ENCODE results near the gene GRK3. TPM values are rescaled to one million over a fixed set of nuclear protein-coding genes. Genes with fewer than 3 reads are reported as not detected.

GRK3 gene
- total and polyA plus RNA-seq, 5 donors = 5.4 to 18.7 (median 11.8) TPM

- Histone ChIP-seq H3K27ac (ENCODE audit: low read length) (peak overlapping the region; percentile 72), H3K4me1 (ENCODE audit: control insufficient read depth, insufficient read depth, low read length) (peaks cover 10% of the 10 kb centered on the region), H3K27me3 (ENCODE audit: control insufficient read depth, insufficient read depth) (no peaks in the 10 kb centered on the region), H3K4me3 (ENCODE audit: low read length) (no peak overlapping the region), H3K9me3 (ENCODE audit: control insufficient read depth, low read length) (no peaks in the 10 kb centered on the region)
- ATAC-seq (peak; percentile 65 to 83), DNase-seq (peak in 2 of 3 donors; percentile 58 to 72)
- WGBS = 43% methylated on average over 8 of the region's 8 CpGs
- intact Hi-C loops (cut with DNase I) = no loop called here
Observed at GRCh38 chr22:25747245-25747944, 182.9 kb downstream of the GRK3 start.

- peak overlapping the region; percentile 72 for H3K27ac ChIP-seq (ENCODE audit: low read length)
- H3K9me3 ChIP-seq (ENCODE audit: control insufficient read depth, low read length) = no peaks in the 10 kb centered on the region
- no peak for DNase-seq
- no peak overlapping the region for H3K4me3 ChIP-seq (ENCODE audit: low read length)
- intact Hi-C loops (cut with DNase I) = no loop called here
- 76% methylated on average over 5 of the region's 5 CpGs for WGBS
- no peaks in the 10 kb centered on the region for H3K27me3 ChIP-seq (ENCODE audit: control insufficient read depth, insufficient read depth)
- peaks cover 10% of the 10 kb centered on the region for H3K4me1 ChIP-seq (ENCODE audit: control insufficient read depth, insufficient read depth, low read length)
- no peak for ATAC-seq
Observed at GRCh38 chr22:25748140-25748539, 183.7 kb downstream of the GRK3 start.

- Histone ChIP-seq H3K9me3 (ENCODE audit: control insufficient read depth, low read length) (no peaks in the 10 kb centered on the region), H3K27ac (ENCODE audit: low read length) (peak overlapping the region; percentile 72), H3K27me3 (ENCODE audit: control insufficient read depth, insufficient read depth) (no peaks in the 10 kb centered on the region), H3K4me1 (ENCODE audit: control insufficient read depth, insufficient read depth, low read length) (peaks cover 10% of the 10 kb centered on the region), H3K4me3 (ENCODE audit: low read length) (no peak overlapping the region)
- intact Hi-C loops (cut with DNase I) = no loop called here
- ATAC-seq (no peak), DNase-seq (no peak)
- WGBS = 39% methylated on average over 2 of the region's 2 CpGs
Observed at GRCh38 chr22:25748704-25749103, 184.2 kb downstream of the GRK3 start.

- Histone ChIP-seq H3K9me3 (ENCODE audit: control insufficient read depth, low read length) (no peaks in the 10 kb centered on the region), H3K4me3 (ENCODE audit: low read length) (no peak overlapping the region), H3K4me1 (ENCODE audit: control insufficient read depth, insufficient read depth, low read length) (peaks cover 10% of the 10 kb centered on the region), H3K27me3 (ENCODE audit: control insufficient read depth, insufficient read depth) (no peaks in the 10 kb centered on the region), H3K27ac (ENCODE audit: low read length) (peak overlapping the region; percentile 72)
- ATAC-seq = no peak
- no peak for DNase-seq
- WGBS = 67% methylated on average over 10 of the region's 10 CpGs
- intact Hi-C loops (cut with DNase I) = no loop called here
Observed at GRCh38 chr22:25749420-25750169, 185.1 kb downstream of the GRK3 start.

- no peak for ATAC-seq
- no peak for DNase-seq
- intact Hi-C loops (cut with DNase I) = no loop called here
- H3K27ac ChIP-seq (ENCODE audit: low read length) = peak overlapping the region; percentile 59
- H3K27me3 ChIP-seq (ENCODE audit: control insufficient read depth, insufficient read depth) = no peaks in the 10 kb centered on the region
- H3K4me1 ChIP-seq (ENCODE audit: control insufficient read depth, insufficient read depth, low read length) = peaks cover 10% of the 10 kb centered on the region
- H3K9me3 ChIP-seq (ENCODE audit: control insufficient read depth, low read length) = no peaks in the 10 kb centered on the region
- H3K4me3 ChIP-seq (ENCODE audit: low read length) = no peak overlapping the region
- 43% methylated on average over 6 of the region's 6 CpGs for WGBS
Observed at GRCh38 chr22:25750569-25751173, 186.2 kb downstream of the GRK3 start.

GRCh38 chr22:25751174-25751581 is 186.7 kb downstream of the GRK3 start:
- Histone ChIP-seq H3K27me3 (ENCODE audit: control insufficient read depth, insufficient read depth) (no peaks in the 10 kb centered on the region), H3K27ac (ENCODE audit: low read length) (peak overlapping the region; percentile 9)

GRCh38 chr22:25752615-25753214 is 188.2 kb downstream of the GRK3 start:
- Histone ChIP-seq H3K4me3 (ENCODE audit: low read length) (no peak overlapping the region), H3K27me3 (ENCODE audit: control insufficient read depth, insufficient read depth) (no peaks in the 10 kb centered on the region), H3K9me3 (ENCODE audit: control insufficient read depth, low read length) (no peaks in the 10 kb centered on the region), H3K27ac (ENCODE audit: low read length) (no peak overlapping the region), H3K4me1 (ENCODE audit: control insufficient read depth, insufficient read depth, low read length) (peaks cover 10% of the 10 kb centered on the region)
- WGBS = 87% methylated on average over 48 of the region's 48 CpGs
- ATAC-seq = no peak
- DNase-seq = no peak
- intact Hi-C loops (cut with DNase I) = no loop called here

More at GRCh38 chr22:25751174-25751581, 186.7 kb downstream of the GRK3 start:
- H3K9me3 ChIP-seq (ENCODE audit: control insufficient read depth, low read length) = no peaks in the 10 kb centered on the region
- no peak for ATAC-seq
- 51% methylated on average over 4 of the region's 4 CpGs for WGBS
- no peak overlapping the region for H3K4me3 ChIP-seq (ENCODE audit: low read length)
- H3K4me1 ChIP-seq (ENCODE audit: control insufficient read depth, insufficient read depth, low read length) = peaks cover 10% of the 10 kb centered on the region
- DNase-seq = no peak
- intact Hi-C loops (cut with DNase I) = no loop called here

- no peak for DNase-seq
- Histone ChIP-seq H3K27ac (ENCODE audit: low read length) (peak overlapping the region; percentile 92), H3K4me3 (ENCODE audit: low read length) (peak overlapping the region; percentile 30), H3K9me3 (ENCODE audit: control insufficient read depth, low read length) (no peaks in the 10 kb centered on the region), H3K27me3 (ENCODE audit: control insufficient read depth, insufficient read depth) (no peaks in the 10 kb centered on the region), H3K4me1 (ENCODE audit: control insufficient read depth, insufficient read depth, low read length) (peaks cover 6% of the 10 kb centered on the region)
- peak in 1 of 2 donors; percentile 1 for ATAC-seq
- WGBS = 79% methylated on average over 14 of the region's 14 CpGs
- intact Hi-C loops (cut with DNase I) = no loop called here
Observed at GRCh38 chr22:25753252-25753651, 188.8 kb downstream of the GRK3 start.

GRCh38 chr22:25754527-25755202 is 190.2 kb downstream of the GRK3 start:
- WGBS = 39% methylated on average over 24 of the region's 24 CpGs
- Histone ChIP-seq H3K27ac (ENCODE audit: low read length) (peak overlapping the region; percentile 92), H3K9me3 (ENCODE audit: control insufficient read depth, low read length) (no peaks in the 10 kb centered on the region), H3K4me1 (ENCODE audit: control insufficient read depth, insufficient read depth, low read length) (peaks cover 4% of the 10 kb centered on the region), H3K27me3 (ENCODE audit: control insufficient read depth, insufficient read depth) (no peaks in the 10 kb centered on the region), H3K4me3 (ENCODE audit: low read length) (peak overlapping the region; percentile 30)
- DNase-seq (peak; percentile 87 to 93 (median 92)), ATAC-seq (peak; percentile 90 to 91)
- intact Hi-C loops (cut with DNase I) = no loop called here

GRCh38 chr22:25757686-25758085 is 193.2 kb downstream of the GRK3 start:
- WGBS = 60% methylated on average over 3 of the region's 3 CpGs
- ATAC-seq (no peak), DNase-seq (no peak)
- Histone ChIP-seq H3K4me3 (ENCODE audit: low read length) (no peak overlapping the region), H3K27me3 (ENCODE audit: control insufficient read depth, insufficient read depth) (no peaks in the 10 kb centered on the region), H3K4me1 (ENCODE audit: control insufficient read depth, insufficient read depth, low read length) (peaks cover 10% of the 10 kb centered on the region), H3K9me3 (ENCODE audit: control insufficient read depth, low read length) (no peaks in the 10 kb centered on the region), H3K27ac (ENCODE audit: low read length) (no peak overlapping the region)
- intact Hi-C loops (cut with DNase I) = no loop called here

All from right cardiac atrium (tissue), 5 donors.